Measurements from ENCODE around the gene CRHR1. TPM values are rescaled to one million over a fixed set of nuclear protein-coding genes. Genes with fewer than 3 reads are reported as not detected.

The CRHR1 gene
- total and polyA plus RNA-seq, 4 donors, result not detected

DNA sequence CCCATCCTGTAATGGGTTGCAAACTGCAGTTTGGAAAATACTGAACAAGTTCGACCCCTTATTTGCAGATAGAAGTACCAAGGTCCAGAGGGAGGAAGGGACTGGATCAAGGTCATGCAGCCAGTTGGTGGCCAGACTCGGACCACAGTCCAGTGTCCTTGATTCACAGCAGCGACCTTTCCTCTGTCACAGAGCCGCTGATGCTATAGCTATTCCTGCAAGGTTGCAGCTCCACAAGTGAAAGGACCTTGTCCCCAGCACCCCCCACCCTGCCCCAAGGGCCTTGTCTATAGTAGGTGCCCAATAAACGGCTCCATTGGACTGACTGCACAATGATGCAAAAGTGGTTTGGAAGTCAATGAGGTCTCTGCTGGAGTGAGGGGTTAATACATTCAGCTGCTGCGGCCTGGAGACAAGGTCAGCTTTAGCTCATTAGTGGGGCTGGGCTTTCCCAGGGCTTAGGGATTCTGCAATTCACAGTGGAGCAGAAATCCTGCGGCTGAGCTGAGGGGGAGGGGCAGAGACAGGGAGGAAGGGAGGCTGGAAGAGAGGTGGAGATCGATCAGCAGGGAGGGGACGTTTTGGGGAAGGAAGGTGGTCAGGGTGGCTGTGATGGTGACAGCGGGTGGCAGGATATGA lies 13.4 kb upstream of the CRHR1 start:
- Histone ChIP-seq H3K36me3 (ENCODE audit: control insufficient read depth in 1 of 2, insufficient read depth in 2 of 2, low read length in 1 of 2) (no peaks in the 10 kb centered on the region), H3K4me1 (ENCODE audit: control insufficient read depth in 1 of 2, insufficient read depth in 2 of 2, low read length in 2 of 2) (no peaks in the 10 kb centered on the region), H3K9me3 (ENCODE audit: control insufficient read depth, low read length) (no peaks in the 10 kb centered on the region), H3K4me3 (ENCODE audit: low read length in 2 of 2) (no peak overlapping the region), H3K27me3 (ENCODE audit: control insufficient read depth in 1 of 2, insufficient read depth in 2 of 2, low read length in 1 of 2) (no peaks in the 10 kb centered on the region), H3K27ac (ENCODE audit: low read depth in 1 of 2, low read length in 2 of 2) (no peak overlapping the region)
- DNase-seq (no peak), ATAC-seq (ENCODE audit: low FRiP score) (no peak)
- 36 to 40% methylated on average over 10 of the region's 10 CpGs for WGBS, 2 donors
- intact Hi-C loops (cut with DNase I), result no loop called here

DNA sequence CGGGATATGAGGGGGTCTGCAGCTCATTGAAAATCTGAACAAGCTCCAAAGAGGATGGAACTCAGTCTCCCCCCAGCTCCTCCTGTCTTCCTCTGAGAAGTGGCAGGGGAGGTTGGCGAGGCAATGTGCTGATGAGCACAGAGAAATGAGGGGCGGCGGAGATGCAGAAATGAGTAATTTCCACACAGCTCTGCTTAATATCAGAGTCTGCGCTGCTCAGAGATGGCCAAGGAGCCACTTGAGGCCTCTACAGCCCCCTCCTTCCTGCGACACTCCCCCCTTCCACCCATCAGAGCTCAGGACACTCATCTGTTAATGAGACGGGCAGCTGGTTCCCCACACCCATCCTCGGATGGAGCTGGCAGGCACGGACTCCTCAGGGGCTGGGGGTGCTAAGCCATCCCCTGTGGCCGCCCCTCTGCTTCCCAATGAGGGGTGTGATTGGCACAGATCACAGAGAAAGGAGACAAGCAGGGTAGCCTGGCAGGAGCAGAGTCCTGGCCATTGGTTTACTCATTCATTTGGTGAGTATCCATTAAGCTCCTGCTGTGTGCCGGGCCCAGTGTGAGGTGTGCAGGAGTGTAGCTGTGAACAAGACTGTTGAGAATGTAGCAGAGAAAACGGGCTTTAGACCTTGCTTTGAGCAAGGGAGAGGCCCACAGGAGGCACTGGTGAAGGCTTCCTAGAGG lies 12.7 kb upstream of the CRHR1 start:
- H3K4me3 ChIP-seq (ENCODE audit: low read length in 2 of 2), result no peak overlapping the region
- H3K4me1 ChIP-seq (ENCODE audit: control insufficient read depth in 1 of 2, insufficient read depth in 2 of 2, low read length in 2 of 2), result no peaks in the 10 kb centered on the region
- H3K27me3 ChIP-seq (ENCODE audit: control insufficient read depth in 1 of 2, insufficient read depth in 2 of 2, low read length in 1 of 2), result no peaks in the 10 kb centered on the region
- H3K9me3 ChIP-seq (ENCODE audit: control insufficient read depth, low read length), result no peaks in the 10 kb centered on the region
- H3K27ac ChIP-seq (ENCODE audit: low read depth in 1 of 2, low read length in 2 of 2), result no peak overlapping the region
- intact Hi-C loops (cut with DNase I), result no loop called here
- DNase-seq (no peak), ATAC-seq (ENCODE audit: low FRiP score) (no peak)
- H3K36me3 ChIP-seq (ENCODE audit: control insufficient read depth in 1 of 2, insufficient read depth in 2 of 2, low read length in 1 of 2), result no peaks in the 10 kb centered on the region
- whole genome bisulfite sequencing, 2 donors, result 41 to 43% methylated on average over 12 of the region's 12 CpGs

DNA sequence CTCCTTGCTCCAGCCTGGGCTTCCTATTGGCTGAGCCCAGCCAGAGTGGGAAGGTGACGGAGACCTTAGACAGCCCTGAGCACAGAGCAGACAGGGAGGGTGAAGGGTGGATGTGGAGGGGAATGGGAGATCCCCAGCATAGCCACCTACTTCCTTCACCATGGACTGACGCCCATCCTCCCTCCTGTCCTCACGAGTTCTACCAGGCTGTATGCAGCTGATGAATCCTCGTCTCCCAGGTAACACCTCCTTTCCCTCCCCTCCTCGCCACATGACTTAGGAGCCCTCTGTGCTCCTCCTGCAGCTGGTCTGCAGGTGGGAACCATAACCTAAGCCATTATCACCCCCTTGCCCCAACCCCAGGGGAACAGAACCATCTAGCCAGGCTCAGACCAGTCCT lies 9.0 kb upstream of the CRHR1 start:
- intact Hi-C loops (cut with DNase I), result no loop called here
- H3K4me1 ChIP-seq (ENCODE audit: control insufficient read depth in 1 of 2, insufficient read depth in 2 of 2, low read length in 2 of 2), result no peaks in the 10 kb centered on the region
- H3K4me3 ChIP-seq (ENCODE audit: low read length in 2 of 2), result no peak overlapping the region
- H3K27me3 ChIP-seq (ENCODE audit: control insufficient read depth in 1 of 2, insufficient read depth in 2 of 2, low read length in 1 of 2), result no peaks in the 10 kb centered on the region
- no peaks in the 10 kb centered on the region for H3K36me3 ChIP-seq (ENCODE audit: control insufficient read depth in 1 of 2, insufficient read depth in 2 of 2, low read length in 1 of 2)
- WGBS, 2 donors, result 44 to 56% methylated on average over 5 of the region's 5 CpGs
- ATAC-seq (ENCODE audit: low FRiP score) (no peak), DNase-seq (no peak)
- H3K9me3 ChIP-seq (ENCODE audit: control insufficient read depth, low read length), result no peaks in the 10 kb centered on the region
- no peak overlapping the region for H3K27ac ChIP-seq (ENCODE audit: low read depth in 1 of 2, low read length in 2 of 2)

DNA sequence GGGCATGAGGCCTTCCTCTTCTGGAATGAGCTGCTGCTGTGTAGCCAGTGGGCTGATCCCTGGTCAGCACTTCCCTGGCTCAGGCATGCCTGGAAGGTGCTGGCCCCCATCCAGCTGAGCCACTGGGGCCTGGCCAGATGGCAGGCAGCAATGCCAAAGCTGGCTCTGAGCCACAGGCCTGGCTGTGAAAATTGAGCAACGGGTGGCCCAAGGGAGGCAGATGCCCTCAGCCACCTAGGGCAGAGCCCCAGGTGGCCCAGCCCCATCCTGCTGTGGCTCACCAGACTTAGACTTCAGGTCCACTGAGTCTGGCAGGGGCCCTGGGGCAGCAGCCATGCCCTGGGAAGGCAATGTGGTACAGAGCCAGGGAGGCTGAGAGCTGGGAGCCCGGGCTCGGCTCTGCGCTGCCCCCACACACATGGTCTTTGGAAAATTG lies 8.5 kb upstream of the CRHR1 start:
- intact Hi-C loops (cut with DNase I), result no loop called here
- Histone ChIP-seq H3K9me3 (ENCODE audit: control insufficient read depth, low read length) (no peaks in the 10 kb centered on the region), H3K4me3 (ENCODE audit: low read length in 2 of 2) (no peak overlapping the region), H3K36me3 (ENCODE audit: control insufficient read depth in 1 of 2, insufficient read depth in 2 of 2, low read length in 1 of 2) (no peaks in the 10 kb centered on the region), H3K27ac (ENCODE audit: low read depth in 1 of 2, low read length in 2 of 2) (no peak overlapping the region), H3K4me1 (ENCODE audit: control insufficient read depth in 1 of 2, insufficient read depth in 2 of 2, low read length in 2 of 2) (no peaks in the 10 kb centered on the region), H3K27me3 (ENCODE audit: control insufficient read depth in 1 of 2, insufficient read depth in 2 of 2, low read length in 1 of 2) (no peaks in the 10 kb centered on the region)
- ATAC-seq (ENCODE audit: low FRiP score), result peak; percentile 50
- DNase-seq, result peak; percentile 67 to 85
- 7 to 12% methylated on average over 4 of the region's 4 CpGs for WGBS, 2 donors

DNA sequence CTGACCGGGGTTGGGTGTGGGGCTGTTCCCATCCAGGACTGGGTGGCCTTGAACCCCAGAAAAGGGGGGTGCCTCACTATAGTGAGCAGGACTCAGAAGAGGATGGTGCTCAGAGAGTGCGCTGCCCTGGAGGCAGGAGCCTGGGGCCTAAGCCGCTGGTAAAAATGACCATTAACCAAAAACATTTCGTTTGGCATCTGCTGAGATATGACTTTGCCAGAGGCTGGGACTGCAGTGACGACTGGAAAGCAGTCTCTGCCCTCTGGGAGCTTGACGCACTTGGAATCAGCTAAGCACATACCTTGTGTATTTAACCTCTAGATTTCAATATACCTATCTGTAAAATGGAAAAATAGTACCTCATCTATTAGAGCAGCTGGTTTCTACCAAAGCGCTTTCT lies 7.2 kb upstream of the CRHR1 start:
- Histone ChIP-seq H3K36me3 (ENCODE audit: control insufficient read depth in 1 of 2, insufficient read depth in 2 of 2, low read length in 1 of 2) (no peaks in the 10 kb centered on the region), H3K4me1 (ENCODE audit: control insufficient read depth in 1 of 2, insufficient read depth in 2 of 2, low read length in 2 of 2) (no peaks in the 10 kb centered on the region), H3K4me3 (ENCODE audit: low read length in 2 of 2) (no peak overlapping the region), H3K27me3 (ENCODE audit: control insufficient read depth in 1 of 2, insufficient read depth in 2 of 2, low read length in 1 of 2) (no peaks in the 10 kb centered on the region), H3K9me3 (ENCODE audit: control insufficient read depth, low read length) (no peaks in the 10 kb centered on the region), H3K27ac (ENCODE audit: low read depth in 1 of 2, low read length in 2 of 2) (no peak overlapping the region)
- intact Hi-C loops (cut with DNase I), result no loop called here
- 50 to 54% methylated on average over 7 of the region's 7 CpGs for WGBS, 2 donors
- DNase-seq (no peak), ATAC-seq (ENCODE audit: low FRiP score) (no peak)

DNA sequence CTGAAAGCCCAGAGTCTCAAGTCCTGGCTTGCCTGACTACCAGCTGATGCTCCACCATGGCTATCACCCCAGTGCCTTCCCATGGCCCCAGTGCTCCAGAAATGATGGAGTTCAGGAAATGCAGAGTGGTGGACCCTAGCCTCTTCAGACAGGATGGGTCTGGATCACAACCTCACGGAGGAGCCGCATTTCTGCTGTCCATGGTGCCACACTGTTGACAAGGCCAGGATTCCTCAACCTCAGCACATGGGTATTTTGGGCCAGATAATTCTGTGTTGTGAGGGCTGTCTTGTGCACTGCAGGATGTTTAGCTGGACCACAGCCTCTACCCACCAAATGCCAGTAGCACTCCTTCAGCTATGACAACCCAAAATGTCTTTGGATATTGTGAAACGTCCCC lies 6.7 kb upstream of the CRHR1 start:
- no peak overlapping the region for H3K4me3 ChIP-seq (ENCODE audit: low read length in 2 of 2)
- H3K27ac ChIP-seq (ENCODE audit: low read depth in 1 of 2, low read length in 2 of 2), result no peak overlapping the region
- WGBS, 2 donors, result 56 to 60% methylated on average over 3 of the region's 3 CpGs
- no peaks in the 10 kb centered on the region for H3K4me1 ChIP-seq (ENCODE audit: control insufficient read depth in 1 of 2, insufficient read depth in 2 of 2, low read length in 2 of 2)
- H3K36me3 ChIP-seq (ENCODE audit: control insufficient read depth in 1 of 2, insufficient read depth in 2 of 2, low read length in 1 of 2), result no peaks in the 10 kb centered on the region
- no peak for DNase-seq
- H3K9me3 ChIP-seq (ENCODE audit: control insufficient read depth, low read length), result no peaks in the 10 kb centered on the region
- no peak for ATAC-seq (ENCODE audit: low FRiP score)
- intact Hi-C loops (cut with DNase I), result no loop called here
- H3K27me3 ChIP-seq (ENCODE audit: control insufficient read depth in 1 of 2, insufficient read depth in 2 of 2, low read length in 1 of 2), result no peaks in the 10 kb centered on the region

DNA sequence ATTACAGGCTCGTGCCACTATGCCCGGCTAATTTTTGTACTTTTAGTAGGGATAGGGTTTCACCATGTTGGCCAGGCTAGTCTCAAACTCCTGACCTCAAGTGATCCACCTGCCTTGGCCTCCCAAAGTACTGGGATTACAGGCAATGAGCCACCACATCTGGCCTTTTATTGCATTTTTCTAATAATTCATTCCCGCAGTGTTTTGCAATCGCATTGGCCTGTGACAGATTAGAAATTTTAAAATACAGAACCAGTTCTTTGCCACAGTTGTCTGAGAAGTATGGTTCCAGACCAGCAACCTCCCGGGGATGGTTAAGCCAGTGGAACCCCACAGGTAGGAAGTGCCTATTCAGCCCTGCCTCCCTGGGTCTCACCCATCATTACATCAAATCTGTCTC lies 3.2 kb upstream of the CRHR1 start:
- H3K36me3 ChIP-seq (ENCODE audit: control insufficient read depth in 1 of 2, insufficient read depth in 2 of 2, low read length in 1 of 2), result no peaks in the 10 kb centered on the region
- WGBS, 2 donors, result 81 to 84% methylated on average over 5 of the region's 5 CpGs
- no peaks in the 10 kb centered on the region for H3K27me3 ChIP-seq (ENCODE audit: control insufficient read depth in 1 of 2, insufficient read depth in 2 of 2, low read length in 1 of 2)
- no peaks in the 10 kb centered on the region for H3K4me1 ChIP-seq (ENCODE audit: control insufficient read depth in 1 of 2, insufficient read depth in 2 of 2, low read length in 2 of 2)
- H3K27ac ChIP-seq (ENCODE audit: low read depth in 1 of 2, low read length in 2 of 2), result no peak overlapping the region
- no peak overlapping the region for H3K4me3 ChIP-seq (ENCODE audit: low read length in 2 of 2)
- H3K9me3 ChIP-seq (ENCODE audit: control insufficient read depth, low read length), result no peaks in the 10 kb centered on the region
- DNase-seq, result no peak
- intact Hi-C loops (cut with DNase I), result no loop called here
- no peak for ATAC-seq (ENCODE audit: low FRiP score)

DNA sequence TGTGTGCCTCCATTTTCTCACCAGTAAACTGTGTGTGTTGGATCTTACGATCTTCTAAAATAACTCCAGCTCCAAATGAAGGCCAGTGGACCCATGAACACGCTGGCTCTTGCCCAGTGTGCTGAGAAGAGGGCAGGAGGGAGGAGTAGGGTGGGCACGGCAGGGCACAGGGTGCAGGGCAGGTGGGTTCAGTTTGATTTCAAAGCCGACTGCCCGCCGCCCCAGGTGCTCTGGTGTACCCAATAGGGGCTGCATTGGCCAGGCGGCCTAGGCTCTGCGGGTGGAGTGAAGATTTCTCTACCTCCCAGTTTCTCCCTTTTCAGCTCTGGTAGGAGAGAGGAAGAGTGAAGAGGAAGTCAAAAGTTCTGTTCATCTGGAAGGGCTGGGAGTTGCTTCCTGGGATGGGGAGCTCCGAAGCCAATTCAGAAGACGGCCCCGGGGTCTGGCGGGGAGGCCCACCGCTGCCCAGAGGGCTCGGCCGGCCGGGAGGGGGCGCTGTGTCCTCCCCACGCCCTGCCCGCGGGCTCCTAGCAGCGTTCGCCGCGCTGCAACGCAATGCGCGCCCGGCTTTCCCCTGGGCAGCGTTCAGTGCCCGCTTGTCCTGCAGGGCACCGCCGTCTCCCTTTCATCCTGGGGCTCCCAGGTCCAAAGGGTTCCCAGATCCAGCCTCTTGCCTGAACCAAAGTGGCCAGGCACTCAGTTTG lies 1.1 kb upstream of the CRHR1 start:
- no peak for ATAC-seq (ENCODE audit: low FRiP score)
- no peaks in the 10 kb centered on the region for H3K27me3 ChIP-seq (ENCODE audit: control insufficient read depth in 1 of 2, insufficient read depth in 2 of 2, low read length in 1 of 2)

More for the DNA sequence above, 1.1 kb upstream of the CRHR1 start:
- WGBS, 2 donors, result 21 to 26% methylated on average over 30 to 32 of the region's 32 CpGs
- DNase-seq, result no peak
- no peaks in the 10 kb centered on the region for H3K36me3 ChIP-seq (ENCODE audit: control insufficient read depth in 1 of 2, insufficient read depth in 2 of 2, low read length in 1 of 2)
- no peaks in the 10 kb centered on the region for H3K4me1 ChIP-seq (ENCODE audit: control insufficient read depth in 1 of 2, insufficient read depth in 2 of 2, low read length in 2 of 2)
- intact Hi-C loops (cut with DNase I), result no loop called here
- H3K4me3 ChIP-seq (ENCODE audit: low read length in 2 of 2), result peak overlapping the region in 1 of 2 donors; percentile 28
- no peaks in the 10 kb centered on the region for H3K9me3 ChIP-seq (ENCODE audit: control insufficient read depth, low read length)
- H3K27ac ChIP-seq (ENCODE audit: low read depth in 1 of 2, low read length in 2 of 2), result no peak overlapping the region

All from aorta (tissue), 5 donors.